ENCODE measurements around the gene NOSTRIN.

Gene NOSTRIN

DNA sequence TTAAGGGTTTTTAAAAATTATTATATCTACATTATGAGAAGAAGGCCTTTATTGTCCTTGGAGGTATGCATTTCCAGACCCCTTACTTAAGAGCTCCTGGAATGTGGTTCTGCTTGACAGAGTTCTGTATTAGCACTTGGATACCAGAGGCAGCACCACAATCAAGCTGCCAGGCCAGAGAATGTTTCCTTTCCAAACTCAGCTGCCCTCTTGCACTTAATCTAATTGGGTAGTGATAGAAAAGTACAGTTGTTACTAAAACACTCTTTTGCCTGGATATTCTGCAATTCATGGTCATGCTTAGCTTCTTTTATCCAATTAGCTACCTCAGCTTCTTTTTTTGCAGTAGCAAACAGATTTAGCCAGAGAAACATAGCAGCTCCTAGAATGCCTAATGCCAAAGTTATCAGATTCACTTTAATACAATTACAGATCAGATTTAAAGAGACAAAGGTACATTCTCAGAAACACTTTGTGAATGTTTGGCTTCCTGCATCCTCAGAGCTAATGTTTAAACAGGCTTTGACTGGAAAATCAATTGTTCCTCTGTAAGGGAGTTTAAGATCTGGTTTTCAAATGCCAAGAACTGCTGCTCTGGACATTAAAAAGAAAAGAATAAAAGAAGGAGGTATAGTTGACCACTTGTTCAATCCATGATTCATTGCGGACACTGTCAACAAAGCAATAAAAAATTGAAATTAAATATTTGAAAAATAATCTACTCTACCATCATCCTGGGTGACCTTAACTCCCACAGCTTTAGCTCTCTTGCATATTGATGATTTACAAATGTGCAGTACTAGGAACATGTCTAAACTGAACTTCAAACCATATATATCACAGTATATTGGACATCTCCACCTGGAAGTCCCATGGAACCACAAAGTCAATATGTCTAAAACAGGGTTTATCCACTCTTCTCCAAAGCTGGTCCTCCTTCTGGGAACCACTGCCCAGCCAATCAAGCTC, 12.8 kb downstream of the NOSTRIN start:
- ChIA-PET CTCF (no interaction called here), POLR2A (no interaction called here)
- TF ChIP-seq, protein P1, sequence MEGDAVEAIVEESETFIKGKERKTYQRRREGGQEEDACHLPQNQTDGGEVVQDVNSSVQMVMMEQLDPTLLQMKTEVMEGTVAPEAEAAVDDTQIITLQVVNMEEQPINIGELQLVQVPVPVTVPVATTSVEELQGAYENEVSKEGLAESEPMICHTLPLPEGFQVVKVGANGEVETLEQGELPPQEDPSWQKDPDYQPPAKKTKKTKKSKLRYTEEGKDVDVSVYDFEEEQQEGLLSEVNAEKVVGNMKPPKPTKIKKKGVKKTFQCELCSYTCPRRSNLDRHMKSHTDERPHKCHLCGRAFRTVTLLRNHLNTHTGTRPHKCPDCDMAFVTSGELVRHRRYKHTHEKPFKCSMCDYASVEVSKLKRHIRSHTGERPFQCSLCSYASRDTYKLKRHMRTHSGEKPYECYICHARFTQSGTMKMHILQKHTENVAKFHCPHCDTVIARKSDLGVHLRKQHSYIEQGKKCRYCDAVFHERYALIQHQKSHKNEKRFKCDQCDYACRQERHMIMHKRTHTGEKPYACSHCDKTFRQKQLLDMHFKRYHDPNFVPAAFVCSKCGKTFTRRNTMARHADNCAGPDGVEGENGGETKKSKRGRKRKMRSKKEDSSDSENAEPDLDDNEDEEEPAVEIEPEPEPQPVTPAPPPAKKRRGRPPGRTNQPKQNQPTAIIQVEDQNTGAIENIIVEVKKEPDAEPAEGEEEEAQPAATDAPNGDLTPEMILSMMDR (IDR thresholded peaks at IDR 0.05; ENCODE audit: control extremely low read depth, extremely low read depth, low read depth, missing control alignments) = no peak
- no peak for DNase-seq (ENCODE audit: extremely low spot score)

DNA sequence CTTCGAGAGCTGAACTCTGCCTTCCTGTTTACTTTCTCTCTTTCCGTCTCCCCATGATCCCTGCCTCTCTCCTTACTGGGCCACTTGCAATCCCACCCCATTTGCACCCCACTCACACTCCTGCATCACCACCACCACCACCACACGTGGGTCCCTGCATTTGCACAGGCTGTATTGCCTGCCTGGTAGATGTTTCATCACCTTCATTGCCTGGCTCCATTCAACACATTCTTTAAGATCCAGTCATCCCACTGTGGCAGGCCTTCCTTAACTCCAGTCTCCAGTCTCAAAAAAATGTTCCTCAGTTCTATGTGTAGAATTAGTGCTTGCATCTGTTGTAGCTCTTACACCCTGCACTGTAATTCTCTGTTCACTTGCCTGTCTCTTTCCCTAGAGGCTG, 13.9 kb downstream of the NOSTRIN start:
- ChIA-PET POLR2A (no interaction called here), CTCF (no interaction called here)
- TF ChIP-seq, protein P1 (IDR thresholded peaks at IDR 0.05; ENCODE audit: control extremely low read depth, extremely low read depth, low read depth, missing control alignments) = no peak
- no peak for DNase-seq (ENCODE audit: extremely low spot score)

DNA sequence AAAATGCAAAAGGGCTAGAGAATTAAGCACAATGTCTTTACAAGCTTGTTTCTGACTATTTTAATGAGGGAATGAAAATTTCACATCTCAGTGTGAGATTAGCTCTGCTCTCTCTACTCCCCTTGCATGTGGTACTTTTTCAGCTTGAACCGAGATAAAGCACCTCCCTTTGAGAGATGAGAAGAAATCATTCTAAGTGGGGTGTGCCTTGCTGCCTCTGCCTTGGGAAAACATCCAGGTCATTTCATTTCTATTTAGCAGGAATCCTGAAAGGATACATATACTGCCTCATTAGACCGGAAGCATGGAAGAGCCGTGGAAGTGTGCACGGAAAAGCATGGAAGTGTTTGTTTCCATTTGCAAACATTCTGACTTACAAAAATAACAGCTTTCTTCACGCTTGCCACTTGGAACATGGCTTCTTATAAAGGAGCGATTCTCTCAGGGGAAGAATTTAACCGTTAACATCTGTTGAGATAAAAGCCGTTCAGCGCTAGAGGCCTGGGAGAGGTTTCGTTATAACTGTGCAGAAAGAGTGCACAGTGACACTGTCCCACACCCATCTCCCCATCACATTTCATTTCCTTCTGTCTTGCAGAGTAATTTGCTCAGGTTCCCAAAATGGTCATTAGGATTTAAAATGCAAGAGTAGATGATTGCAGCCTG, 16.7 kb downstream of the NOSTRIN start:
- POLR2A ChIA-PET = no interaction called here
- CTCF ChIA-PET = interaction anchor here (0.8 to 1.2 kb wide), 2 partner anchors 16 to 33 kb away, joined by 3 read pairs; no protein-coding TSS in a partner anchor
- TF ChIP-seq, protein P1 (IDR thresholded peaks at IDR 0.05; ENCODE audit: control extremely low read depth, extremely low read depth, low read depth, missing control alignments) = no peak
- DNase-seq (ENCODE audit: extremely low spot score) = no peak

DNA sequence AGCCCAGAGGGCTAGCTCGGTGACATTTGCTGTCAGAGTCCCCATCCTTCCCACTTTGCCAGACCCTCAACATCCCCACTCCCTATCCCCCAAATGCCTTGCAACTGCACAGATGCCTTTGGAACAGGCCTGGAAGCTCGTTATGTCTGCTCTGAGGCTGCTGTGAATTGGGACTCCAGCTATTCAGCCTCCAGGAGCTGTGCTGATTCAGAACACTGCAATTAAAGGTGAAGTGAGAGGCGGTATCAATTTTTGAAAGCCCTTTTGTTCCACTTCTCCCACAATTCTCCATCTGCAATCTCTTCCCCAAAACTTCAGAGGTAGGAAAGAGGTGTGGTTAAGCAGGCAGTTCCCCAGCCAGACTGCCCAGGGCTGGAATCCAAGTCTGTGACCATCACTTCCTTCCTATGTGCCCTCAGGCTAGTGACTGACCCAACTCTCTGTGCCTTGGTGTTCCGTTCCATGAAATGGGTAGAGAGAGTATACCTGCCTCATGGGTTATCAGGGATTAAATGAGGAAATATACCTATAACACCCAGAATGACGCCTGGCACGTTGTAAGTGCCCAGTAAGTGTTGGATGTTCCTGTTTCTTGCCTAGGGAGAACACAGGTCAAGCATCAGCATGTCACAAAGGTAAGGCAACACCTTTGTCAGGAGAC, 17.5 kb downstream of the NOSTRIN start:
- TF ChIP-seq, protein P1 (IDR thresholded peaks at IDR 0.05; ENCODE audit: control extremely low read depth, extremely low read depth, low read depth, missing control alignments) = no peak
- ChIA-PET POLR2A (no interaction called here), CTCF (interaction anchor here (1.2 kb wide), 1 partner anchor 34 kb away, joined by 3 read pairs; no protein-coding TSS in a partner anchor)
- no peak for DNase-seq (ENCODE audit: extremely low spot score)

DNA sequence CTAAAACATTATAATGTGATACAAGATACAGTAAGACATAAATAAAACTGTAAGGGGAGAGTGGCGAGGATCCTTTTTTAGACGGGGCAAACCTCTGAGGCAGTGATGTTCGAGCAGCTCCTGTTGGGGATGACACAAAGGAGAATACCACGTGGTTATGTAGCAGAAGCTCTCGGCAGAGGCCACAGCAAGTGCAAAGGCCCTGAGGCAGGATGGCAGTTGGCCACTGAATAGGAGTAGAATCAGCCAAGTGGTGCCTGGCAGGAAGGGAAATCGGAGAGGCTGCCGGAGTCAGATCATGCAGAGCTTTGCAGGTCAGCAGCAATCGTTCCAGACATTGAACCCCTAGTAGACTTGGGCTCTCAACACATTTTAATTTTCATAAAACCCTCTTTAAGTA, 19.1 kb downstream of the NOSTRIN start:
- CTCF ChIA-PET = interaction anchor here (2.2 kb wide), 1 partner anchor 9 kb away, joined by 6 read pairs; no protein-coding TSS in a partner anchor

More for the DNA sequence above, 19.1 kb downstream of the NOSTRIN start:
- no peak for DNase-seq (ENCODE audit: extremely low spot score)
- POLR2A ChIA-PET = no interaction called here
- TF ChIP-seq, protein P1 (IDR thresholded peaks at IDR 0.05; ENCODE audit: control extremely low read depth, extremely low read depth, low read depth, missing control alignments) = no peak
